ENCODE results near the gene HOXA6. TPM values are rescaled to one million over a fixed set of nuclear protein-coding genes. Genes with fewer than 3 reads are reported as not detected.
A peak's percentile ranks its signal among the peaks of the same experiment; 100 is the strongest.

The HOXA6 gene
- total RNA-seq, 2 donors from 2014 or later, result 10.9 to 29.6 TPM

GRCh38 chr7:27148031-27148755, 619 bp upstream of the HOXA6 start:
- Histone ChIP-seq H3K9me3 (no peaks in the 10 kb centered on the region), H3K4me1 (peaks cover 17% of the 10 kb centered on the region), H3K27me3 (no peaks in the 10 kb centered on the region), H3K9ac (ENCODE audit: low read depth in 2 of 2, low read length in 2 of 2) (peak overlapping the region; percentile 78 to 100), H3K4me3 (peak overlapping the region; percentile 47), H3K36me3 (no peaks in the 10 kb centered on the region), H3K27ac (peak overlapping the region; percentile 97)
- intact Hi-C loops (cut with DNase I), result no loop called here
- DNase-seq, result peak; percentile 81
- TF ChIP-seq CTCF (IDR thresholded peaks at IDR 0.05), result no peak

GRCh38 chr7:27146491-27147198, 929 bp downstream of the HOXA6 start:
- H3K36me3 ChIP-seq, result no peaks in the 10 kb centered on the region
- H3K4me3 ChIP-seq, result no peak overlapping the region
- peak overlapping the region; percentile 40 to 100 for H3K9ac ChIP-seq (ENCODE audit: low read depth in 2 of 2, low read length in 2 of 2)
- intact Hi-C loops (cut with DNase I), result no loop called here
- H3K27me3 ChIP-seq, result no peaks in the 10 kb centered on the region
- H3K9me3 ChIP-seq, result no peaks in the 10 kb centered on the region
- no peak for TF ChIP-seq CTCF (IDR thresholded peaks at IDR 0.05)
- peaks cover 17% of the 10 kb centered on the region for H3K4me1 ChIP-seq
- DNase-seq, result peak; percentile 31
- peak overlapping the region; percentile 97 for H3K27ac ChIP-seq

- Histone ChIP-seq H3K4me3 (no peak overlapping the region), H3K27me3 (no peaks in the 10 kb centered on the region), H3K4me1 (peaks cover 17% of the 10 kb centered on the region), H3K36me3 (no peaks in the 10 kb centered on the region), H3K9ac (ENCODE audit: low read depth in 2 of 2, low read length in 2 of 2) (peak overlapping the region; percentile 46 to 100), H3K27ac (peak overlapping the region; percentile 84), H3K9me3 (no peaks in the 10 kb centered on the region)
- no peak for DNase-seq
- TF ChIP-seq CTCF (IDR thresholded peaks at IDR 0.05), result no peak
- intact Hi-C loops (cut with DNase I), result no loop called here
Measured at GRCh38 chr7:27145914-27146412, 1.6 kb downstream of the HOXA6 start.

GRCh38 chr7:27145165-27145913, 2.2 kb downstream of the HOXA6 start:
- peak; percentile 47 for DNase-seq
- Histone ChIP-seq H3K4me1 (peaks cover 17% of the 10 kb centered on the region), H3K4me3 (no peak overlapping the region), H3K9me3 (no peaks in the 10 kb centered on the region), H3K36me3 (no peaks in the 10 kb centered on the region), H3K27me3 (no peaks in the 10 kb centered on the region), H3K27ac (peak overlapping the region; percentile 84), H3K9ac (ENCODE audit: low read depth in 2 of 2, low read length in 2 of 2) (peak overlapping the region; percentile 46 to 100)
- intact Hi-C loops (cut with DNase I), result no loop called here
- TF ChIP-seq CTCF (IDR thresholded peaks at IDR 0.05), result no peak

- H3K4me1 ChIP-seq, result peaks cover 17% of the 10 kb centered on the region
- no peaks in the 10 kb centered on the region for H3K9me3 ChIP-seq
- TF ChIP-seq CTCF (IDR thresholded peaks at IDR 0.05), result no peak
- DNase-seq, result peak; percentile 44
- intact Hi-C loops (cut with DNase I), result loop anchor here (5.0 kb wide), 1 partner anchor 37 kb away; no protein-coding TSS in a partner anchor
- peak overlapping the region; percentile 84 for H3K27ac ChIP-seq
- no peaks in the 10 kb centered on the region for H3K27me3 ChIP-seq
- peak overlapping the region; percentile 1 for H3K4me3 ChIP-seq
- no peaks in the 10 kb centered on the region for H3K36me3 ChIP-seq
- H3K9ac ChIP-seq (ENCODE audit: low read depth in 2 of 2, low read length in 2 of 2), result peak overlapping the region; percentile 46 to 100
Measured at GRCh38 chr7:27144781-27145164, 2.8 kb downstream of the HOXA6 start.

Measured in colonic mucosa (tissue), 4 donors.